Upper lobe of right lung (tissue), 1 donor: ENCODE results near the gene BSN. TPM values are rescaled to one million over a fixed set of nuclear protein-coding genes. Genes with fewer than 3 reads are reported as not detected.

ENCODE experiments used
- ATAC-seq: fragments of 200-7000 bp; cut with Tn5 transposase; one replicate; pipeline ENCODE4 v1.9.1; 2020; ENCODE audit warnings: mild to moderate bottlenecking, moderate library complexity
- DNase-seq: peaks from one replicate; pipeline ENCODE4 v3.0.0-alpha.2; 2020
- H3K27ac ChIP-seq: fragments of 200-600 bp; one replicate; pipeline ENCODE4 v1.8.0; 2022
- H3K27me3 ChIP-seq: fragments of 200-600 bp; one replicate; pipeline ENCODE4 v1.8.0; 2022; ENCODE audit warnings: mild to moderate bottlenecking
- H3K36me3 ChIP-seq: fragments of 200-600 bp; one replicate; pipeline ENCODE4 v1.8.0; 2022
- H3K4me1 ChIP-seq: fragments of 200-600 bp; one replicate; pipeline ENCODE4 v1.8.0; 2022
- H3K4me3 ChIP-seq: fragments of 200-600 bp; one replicate; pipeline ENCODE4 v1.8.0; 2022; ENCODE audit warnings: mild to moderate bottlenecking
- H3K9me3 ChIP-seq: fragments of 200-600 bp; one replicate; pipeline ENCODE4 v1.8.0; 2022
- CTCF ChIP-seq: fragments of 200-600 bp; IDR thresholded peaks from one replicate; pipeline ENCODE4 v1.8.0; 2022; ENCODE audit warnings: antibody characterized with exemption
- intact Hi-C: fragments of 100-400 bp; cut with DNase I; formaldehyde crosslinking; loops from one replicate; pipeline ENCODE4 v1.11.0; 2022
- total RNA-seq: library from RNA; stranded (reverse); fragmentation: NEBNext Ultra II Directional; extraction: Animal tissue kit (Norgen Biotek cat#: 25700); gene quantifications from one replicate; pipeline ENCODE4 v1.2.1, GENCODE V29; 2021
- donor health status: DM: no; HTN: yes; CAD: no; lungs with severe emphysema.

BSN gene
- total RNA-seq, 1 donor from 2014 or later, result 0.43 TPM

DNA sequence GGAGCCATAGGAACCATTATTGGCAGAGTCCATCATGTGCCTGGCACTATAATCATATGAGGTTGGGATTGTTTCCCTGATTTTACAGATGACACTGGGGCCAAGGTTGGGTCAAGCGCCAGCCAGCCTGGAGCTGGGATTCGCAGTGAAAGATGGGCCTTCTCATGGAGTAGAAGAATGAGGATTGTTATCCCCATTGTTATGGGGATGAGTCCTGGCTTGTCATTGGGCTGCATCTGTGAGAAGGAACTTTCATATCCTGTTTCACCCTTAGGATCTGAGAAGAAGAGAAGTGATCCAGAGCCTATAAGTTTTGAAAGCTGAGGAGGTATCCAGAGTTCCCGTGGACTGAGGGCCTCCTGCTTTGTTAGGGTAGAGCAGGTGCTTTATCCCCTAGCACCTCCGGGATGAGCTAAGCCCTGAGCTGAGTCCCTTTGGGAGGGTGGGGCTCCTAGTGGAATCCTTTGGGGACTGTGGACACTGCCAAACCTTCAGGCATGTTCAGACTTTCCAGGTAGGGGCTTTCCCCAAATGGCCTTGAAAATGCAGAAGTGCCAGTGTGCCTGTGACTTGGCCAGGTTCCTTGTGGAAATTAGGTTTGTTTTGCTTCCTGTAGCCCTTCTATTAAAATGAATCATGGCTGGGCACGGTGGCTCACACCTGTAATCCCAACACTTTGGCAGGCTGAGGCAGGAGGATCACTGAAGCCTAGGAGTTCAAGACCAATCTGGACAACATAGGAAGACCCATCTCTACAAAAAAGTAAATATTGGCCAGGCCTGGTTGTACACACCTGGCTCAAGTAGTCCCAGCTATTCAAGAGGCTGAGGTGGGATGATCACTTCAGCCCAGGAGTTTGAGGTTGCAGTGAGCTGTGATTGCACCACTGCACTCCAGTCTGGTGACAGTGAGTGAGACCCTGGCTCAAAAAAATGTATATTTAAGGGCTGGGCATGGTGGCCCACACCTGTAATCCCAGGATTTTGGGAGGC lies 30.2 kb upstream of the BSN start:
- peak; percentile 40 for ATAC-seq
- no peaks in the 10 kb centered on the region for H3K36me3 ChIP-seq

DNA sequence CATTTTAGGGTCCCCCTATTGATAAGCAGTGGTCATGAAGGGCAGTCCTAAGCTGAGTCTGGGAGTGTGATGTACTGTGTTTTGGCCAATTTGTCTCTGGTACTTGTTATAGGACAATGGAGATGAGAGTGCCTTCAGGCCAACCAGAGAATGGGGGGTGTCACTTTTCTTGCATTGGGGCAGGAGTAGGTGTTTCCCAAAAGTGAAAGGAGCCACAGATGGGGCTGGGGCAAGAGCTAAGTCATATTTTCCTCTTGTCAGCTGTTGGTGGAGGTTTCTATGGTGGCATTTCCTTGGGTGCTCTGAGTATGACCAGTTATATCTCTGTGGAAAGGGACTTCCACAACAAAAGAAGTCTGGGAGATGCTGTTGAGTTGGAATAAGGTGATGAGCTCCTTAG lies 24.7 kb upstream of the BSN start:
- no peak for TF ChIP-seq CTCF
- H3K4me1 ChIP-seq, result no peaks in the 10 kb centered on the region
- intact Hi-C loops, result no loop called here
- no peak overlapping the region for H3K27ac ChIP-seq
- H3K4me3 ChIP-seq, result no peak overlapping the region
- H3K36me3 ChIP-seq, result peaks cover 26% of the 10 kb centered on the region
- no peaks in the 10 kb centered on the region for H3K27me3 ChIP-seq
- H3K9me3 ChIP-seq, result no peaks in the 10 kb centered on the region
- DNase-seq, result no peak
- no peak for ATAC-seq

More for the DNA sequence above, 30.2 kb upstream of the BSN start:
- no peak for DNase-seq
- Histone ChIP-seq H3K4me1 (peaks cover 13% of the 10 kb centered on the region), H3K27ac (no peak overlapping the region), H3K9me3 (no peaks in the 10 kb centered on the region), H3K4me3 (no peak overlapping the region), H3K27me3 (no peaks in the 10 kb centered on the region)
- intact Hi-C loops, result no loop called here
- no peak for TF ChIP-seq CTCF

GRCh38 chr3:49530231-49530630 lies 24.0 kb upstream of the BSN start:
- DNase-seq, result no peak
- intact Hi-C loops, result no loop called here
- H3K27ac ChIP-seq, result no peak overlapping the region
- H3K9me3 ChIP-seq, result no peaks in the 10 kb centered on the region
- peak; percentile 77 for ATAC-seq
- no peak for TF ChIP-seq CTCF
- H3K4me1 ChIP-seq, result no peaks in the 10 kb centered on the region
- H3K27me3 ChIP-seq, result no peaks in the 10 kb centered on the region
- H3K4me3 ChIP-seq, result no peak overlapping the region
- peaks cover 26% of the 10 kb centered on the region for H3K36me3 ChIP-seq

DNA sequence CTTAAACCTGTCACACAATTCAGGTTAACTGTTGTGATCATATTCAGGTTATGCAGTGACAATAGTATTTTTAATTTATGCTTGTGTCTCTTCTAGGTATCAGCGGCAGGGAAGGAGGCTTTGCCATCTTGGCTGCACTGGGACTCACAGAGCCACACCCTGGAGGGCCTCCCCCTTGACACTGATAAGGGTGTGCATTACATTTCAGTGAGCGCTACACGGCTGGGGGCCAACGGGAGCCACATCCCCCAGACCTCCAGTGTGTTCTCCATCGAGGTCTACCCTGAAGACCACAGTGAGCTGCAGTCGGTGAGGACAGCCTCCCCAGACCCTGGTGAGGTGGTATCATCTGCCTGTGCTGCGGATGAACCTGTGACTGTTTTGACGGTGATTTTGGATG lies 23.6 kb upstream of the BSN start:
- H3K4me3 ChIP-seq, result no peak overlapping the region
- no peaks in the 10 kb centered on the region for H3K9me3 ChIP-seq
- no peak for TF ChIP-seq CTCF
- no peak for ATAC-seq
- H3K36me3 ChIP-seq, result peaks cover 26% of the 10 kb centered on the region
- H3K27ac ChIP-seq, result no peak overlapping the region
- no peaks in the 10 kb centered on the region for H3K27me3 ChIP-seq
- H3K4me1 ChIP-seq, result no peaks in the 10 kb centered on the region
- intact Hi-C loops, result no loop called here
- DNase-seq, result no peak

- H3K9me3 ChIP-seq, result no peaks in the 10 kb centered on the region
- H3K27me3 ChIP-seq, result no peaks in the 10 kb centered on the region
- H3K4me1 ChIP-seq, result no peaks in the 10 kb centered on the region
- ATAC-seq, result no peak
- no peak for TF ChIP-seq CTCF
- intact Hi-C loops, result no loop called here
- H3K27ac ChIP-seq, result no peak overlapping the region
- H3K4me3 ChIP-seq, result no peak overlapping the region
- no peak for DNase-seq
- H3K36me3 ChIP-seq, result peaks cover 26% of the 10 kb centered on the region
Observed at GRCh38 chr3:49531218-49531617, 23.1 kb upstream of the BSN start.
